Activated CD4-positive, alpha-beta T cell treated with anti-CD3 and anti-CD28 coated beads, Interleukin-2, amount 10 ng/mL, durations not matched to agents 7 days and 5 days (primary cell): ENCODE data around the gene GINS3. TPM values are rescaled to one million over a fixed set of nuclear protein-coding genes. Genes with fewer than 3 reads are reported as not detected.
"Not testable (repeated sequence)": the region's sequence is repeated elsewhere in the genome, so short reads cannot be mapped to it uniquely, and the experiment has no call there.

Source experiments
- CTCF ChIA-PET: fragments of 350-600 bp; sonication (Branson Sonifier 250); formaldehyde crosslinking; loops from one replicate; lab custom pipeline; 2021; ENCODE audit warnings: antibody characterized with exemption; lab: Charles Lee
- POLR2A ChIA-PET: fragments of 350-600 bp; sonication (Branson Sonifier 250); formaldehyde crosslinking; loops from one replicate; lab custom pipeline; 2021; ENCODE audit warnings: antibody characterized with exemption; lab: Charles Lee
- DNase-seq: peaks from one replicate; pipeline ENCODE4 v3.0.0-alpha.2; 2020
- H3K27ac Mint-ChIP-seq: one replicate; pipeline ENCODE4 v1.8.0; 2021; ENCODE audit warnings: mild to moderate bottlenecking, moderate library complexity, mixed read lengths
- H3K27me3 Mint-ChIP-seq: one replicate; pipeline ENCODE4 v1.8.0; 2021; ENCODE audit warnings: mixed read lengths
- H3K36me3 Mint-ChIP-seq: one replicate; pipeline ENCODE4 v1.8.0; 2021; ENCODE audit warnings: low read depth, mixed read lengths
- H3K4me1 Mint-ChIP-seq: one replicate; pipeline ENCODE4 v1.8.0; 2021; ENCODE audit warnings: mixed read lengths
- H3K4me3 Mint-ChIP-seq: one replicate; pipeline ENCODE4 v1.8.0; 2021; ENCODE audit warnings: mild to moderate bottlenecking, moderate library complexity, mixed read lengths
- H3K9me3 Mint-ChIP-seq: one replicate; pipeline ENCODE4 v1.8.0; 2021; ENCODE audit warnings: mixed read lengths
- total RNA-seq, 2 experiments: library from RNA; stranded (reverse); gene quantifications; one replicate each; pipeline ENCODE4 v1.2.3, GENCODE V29; 2021

The GINS3 gene
- total RNA-seq, 2 experiments from 2014 or later, result 16.9 to 20.3 TPM

- POLR2A ChIA-PET, H3K4me1 Mint-ChIP-seq, H3K27me3 Mint-ChIP-seq, H3K9me3 Mint-ChIP-seq, H3K4me3 Mint-ChIP-seq, DNase-seq, H3K27ac Mint-ChIP-seq: not testable (repeated sequence)
- peaks cover 30% of the 10 kb centered on the region for H3K36me3 Mint-ChIP-seq
- CTCF ChIA-PET, result interaction anchor here (1.3 kb wide), 1 partner anchor 227 kb away, joined by 3 read pairs; no protein-coding TSS in a partner anchor
Observed at GRCh38 chr16:58401305-58401704, 9.0 kb downstream of the GINS3 start.

GRCh38 chr16:58402796-58403195 is 10.5 kb downstream of the GINS3 start:
- CTCF ChIA-PET, result interaction anchor here (1.0 kb wide), 1 partner anchor 11 kb away, joined by 3 read pairs; no protein-coding TSS in a partner anchor
- no peaks in the 10 kb centered on the region for H3K4me1 Mint-ChIP-seq

GRCh38 chr16:58409316-58409973 is 17.2 kb downstream of the GINS3 start:
- Mint-ChIP-seq H3K27ac (no peak overlapping the region), H3K36me3 (peaks cover 4% of the 10 kb centered on the region), H3K4me1 (no peaks in the 10 kb centered on the region), H3K4me3 (no peak overlapping the region), H3K9me3 (no peaks in the 10 kb centered on the region), H3K27me3 (no peaks in the 10 kb centered on the region)
- no peak for DNase-seq
- ChIA-PET POLR2A (no interaction called here), CTCF (interaction anchor here (0.6 to 1.5 kb wide), 2 partner anchors 11 to 221 kb away, joined by 3 to 4 read pairs; no protein-coding TSS in a partner anchor)

More at GRCh38 chr16:58402796-58403195, 10.5 kb downstream of the GINS3 start:
- DNase-seq, result no peak
- Mint-ChIP-seq H3K27ac (no peak overlapping the region), H3K27me3 (no peaks in the 10 kb centered on the region), H3K4me3 (no peak overlapping the region), H3K36me3 (peaks cover 30% of the 10 kb centered on the region), H3K9me3 (peaks cover 2% of the 10 kb centered on the region)
- POLR2A ChIA-PET, result no interaction called here

- ChIA-PET CTCF (interaction anchor here (0.7 kb wide), 1 partner anchor 1753 kb away, joined by 4 read pairs; no protein-coding TSS in a partner anchor), POLR2A (no interaction called here)
- no peaks in the 10 kb centered on the region for H3K36me3 Mint-ChIP-seq
Observed at GRCh38 chr16:58411336-58411735, 19.1 kb downstream of the GINS3 start.

GRCh38 chr16:58411736-58412614 is 19.7 kb downstream of the GINS3 start:
- CTCF ChIA-PET, result interaction anchor here (0.7 kb wide), 1 partner anchor 1752 kb away, joined by 4 read pairs; no protein-coding TSS in a partner anchor

More at GRCh38 chr16:58411336-58411735, 19.1 kb downstream of the GINS3 start:
- no peaks in the 10 kb centered on the region for H3K4me1 Mint-ChIP-seq
- DNase-seq, result no peak
- H3K4me3 Mint-ChIP-seq, result no peak overlapping the region
- H3K27me3 Mint-ChIP-seq, result no peaks in the 10 kb centered on the region
- H3K9me3 Mint-ChIP-seq, result no peaks in the 10 kb centered on the region
- no peak overlapping the region for H3K27ac Mint-ChIP-seq

GRCh38 chr16:58412615-58412970 is 20.3 kb downstream of the GINS3 start:
- H3K36me3 Mint-ChIP-seq, H3K27ac Mint-ChIP-seq, POLR2A ChIA-PET, H3K9me3 Mint-ChIP-seq, H3K4me3 Mint-ChIP-seq, H3K4me1 Mint-ChIP-seq, H3K27me3 Mint-ChIP-seq, DNase-seq: not testable (repeated sequence)
- CTCF ChIA-PET, result interaction anchor here (0.6 kb wide), 1 partner anchor 1887 kb away, joined by 3 read pairs; no protein-coding TSS in a partner anchor

More at GRCh38 chr16:58411736-58412614, 19.7 kb downstream of the GINS3 start:
- POLR2A ChIA-PET, result no interaction called here
- no peak for DNase-seq
- H3K27ac Mint-ChIP-seq, result no peak overlapping the region
- no peak overlapping the region for H3K4me3 Mint-ChIP-seq
- H3K36me3 Mint-ChIP-seq, result no peaks in the 10 kb centered on the region
- no peaks in the 10 kb centered on the region for H3K27me3 Mint-ChIP-seq
- no peaks in the 10 kb centered on the region for H3K9me3 Mint-ChIP-seq
- no peaks in the 10 kb centered on the region for H3K4me1 Mint-ChIP-seq

GRCh38 chr16:58413359-58413758 is 21.1 kb downstream of the GINS3 start:
- Mint-ChIP-seq H3K9me3 (no peaks in the 10 kb centered on the region), H3K36me3 (no peaks in the 10 kb centered on the region), H3K27me3 (no peaks in the 10 kb centered on the region), H3K4me3 (no peak overlapping the region), H3K4me1 (no peaks in the 10 kb centered on the region), H3K27ac (no peak overlapping the region)
- POLR2A ChIA-PET, result no interaction called here
- no peak for DNase-seq
- CTCF ChIA-PET, result interaction anchor here (0.6 to 1.2 kb wide), 2 partner anchors 11 to 1886 kb away, joined by 3 read pairs; no protein-coding TSS in a partner anchor

- CTCF ChIA-PET, result interaction anchor here (0.5 to 0.7 kb wide), 3 partner anchors 10 to 597 kb away, joined by 3 read pairs; no protein-coding TSS in a partner anchor
- Mint-ChIP-seq H3K4me1 (no peaks in the 10 kb centered on the region), H3K36me3 (no peaks in the 10 kb centered on the region), H3K27ac (no peak overlapping the region), H3K9me3 (no peaks in the 10 kb centered on the region), H3K27me3 (no peaks in the 10 kb centered on the region), H3K4me3 (no peak overlapping the region)
- no peak for DNase-seq
- POLR2A ChIA-PET, result no interaction called here
Observed at GRCh38 chr16:58415003-58415402, 22.7 kb downstream of the GINS3 start.

- POLR2A ChIA-PET, H3K27me3 Mint-ChIP-seq, DNase-seq, H3K36me3 Mint-ChIP-seq, H3K4me1 Mint-ChIP-seq, H3K4me3 Mint-ChIP-seq, H3K9me3 Mint-ChIP-seq, H3K27ac Mint-ChIP-seq: not testable (repeated sequence)
- CTCF ChIA-PET, result interaction anchor here (1.2 kb wide), 1 partner anchor 11 kb away, joined by 3 read pairs; no protein-coding TSS in a partner anchor
Observed at GRCh38 chr16:58415961-58416360, 23.7 kb downstream of the GINS3 start.

- H3K27ac Mint-ChIP-seq, result no peak overlapping the region
- ChIA-PET CTCF (interaction anchor here (1.2 kb wide), 1 partner anchor 10 kb away, joined by 3 read pairs; no protein-coding TSS in a partner anchor), POLR2A (no interaction called here)
- H3K9me3 Mint-ChIP-seq, result no peaks in the 10 kb centered on the region
- no peak for DNase-seq
- H3K27me3 Mint-ChIP-seq, result no peaks in the 10 kb centered on the region
- no peak overlapping the region for H3K4me3 Mint-ChIP-seq
- H3K4me1 Mint-ChIP-seq, result no peaks in the 10 kb centered on the region
- no peaks in the 10 kb centered on the region for H3K36me3 Mint-ChIP-seq
Observed at GRCh38 chr16:58417035-58417434, 24.8 kb downstream of the GINS3 start.

GRCh38 chr16:58417600-58417999 is 25.3 kb downstream of the GINS3 start:
- H3K27me3 Mint-ChIP-seq, result no peaks in the 10 kb centered on the region
- ChIA-PET POLR2A (no interaction called here), CTCF (no interaction called here)
- H3K4me1 Mint-ChIP-seq, result no peaks in the 10 kb centered on the region
- no peaks in the 10 kb centered on the region for H3K9me3 Mint-ChIP-seq
- H3K27ac Mint-ChIP-seq, result no peak overlapping the region
- no peaks in the 10 kb centered on the region for H3K36me3 Mint-ChIP-seq
- no peak overlapping the region for H3K4me3 Mint-ChIP-seq
- DNase-seq, result no peak

GRCh38 chr16:58418026-58418425 is 25.8 kb downstream of the GINS3 start:
- ChIA-PET POLR2A (no interaction called here), CTCF (no interaction called here)
- H3K27ac Mint-ChIP-seq, result no peak overlapping the region
- no peaks in the 10 kb centered on the region for H3K9me3 Mint-ChIP-seq
- no peak for DNase-seq
- H3K4me3 Mint-ChIP-seq, result no peak overlapping the region
- no peaks in the 10 kb centered on the region for H3K4me1 Mint-ChIP-seq
- H3K36me3 Mint-ChIP-seq, result no peaks in the 10 kb centered on the region
- H3K27me3 Mint-ChIP-seq, result no peaks in the 10 kb centered on the region

GRCh38 chr16:58418601-58419000 is 26.3 kb downstream of the GINS3 start:
- H3K36me3 Mint-ChIP-seq, result no peaks in the 10 kb centered on the region
- CTCF ChIA-PET, result no interaction called here
- DNase-seq, result no peak
- H3K27me3 Mint-ChIP-seq, result no peaks in the 10 kb centered on the region
- POLR2A ChIA-PET, result no interaction called here
- H3K27ac Mint-ChIP-seq, result no peak overlapping the region
- H3K4me3 Mint-ChIP-seq, result no peak overlapping the region
- no peaks in the 10 kb centered on the region for H3K9me3 Mint-ChIP-seq
- no peaks in the 10 kb centered on the region for H3K4me1 Mint-ChIP-seq
